Liver (tissue), 9 donors: ENCODE data around the gene CDHR2. TPM values are rescaled to one million over a fixed set of nuclear protein-coding genes. Genes with fewer than 3 reads are reported as not detected.

Experiments
- DNase-seq: peaks from one replicate; pipeline ENCODE4 v3.0.0-alpha.2; 2017; ENCODE audit warnings: low spot score
- H3K27ac ChIP-seq, 2 donors: one replicate each; pipeline ENCODE4 v1.7.0; 2013; ENCODE audit warnings: inconsistent platforms in 2 of 2, low read length in 2 of 2, control low read depth in 1 of 2, low read depth in 1 of 2, mild to moderate bottlenecking in 1 of 2
- H3K27me3 ChIP-seq, 4 donors: one replicate each; pipeline versions ENCODE4 v1.6.1 to v1.7.0; 2013; ENCODE audit warnings: low read length in 3 of 4, inconsistent platforms in 1 of 4, mild to moderate bottlenecking in 1 of 4, moderate library complexity in 1 of 4; ENCODE audit not compliant: control insufficient read depth in 4 of 4, insufficient read depth in 4 of 4
- H3K36me3 ChIP-seq, 4 donors: one replicate each; pipeline versions ENCODE4 v1.6.1 to v1.7.0; 2013; ENCODE audit warnings: low read length in 3 of 4, mild to moderate bottlenecking in 3 of 4, low read depth in 1 of 4, moderate library complexity in 1 of 4; ENCODE audit not compliant: control insufficient read depth in 4 of 4, insufficient read depth in 3 of 4
- H3K4me1 ChIP-seq, 4 donors: one replicate each; pipeline versions ENCODE4 v1.6.1 to v1.7.0; 2013; ENCODE audit warnings: low read length in 3 of 4, mild to moderate bottlenecking in 3 of 4, moderate library complexity in 1 of 4; ENCODE audit not compliant: control insufficient read depth in 4 of 4, insufficient read depth in 4 of 4
- H3K4me3 ChIP-seq, 3 donors: one replicate each; pipeline versions ENCODE4 v1.6.1 to v1.7.0; 2013; ENCODE audit warnings: low read length in 3 of 3, control low read depth in 1 of 3, low read depth in 1 of 3, mild to moderate bottlenecking in 1 of 3
- H3K9ac ChIP-seq, 2 donors: one replicate each; pipeline ENCODE4 v1.7.0; 2013; ENCODE audit warnings: low read length in 2 of 2, mild to moderate bottlenecking in 2 of 2, moderate library complexity in 2 of 2, control low read depth in 1 of 2, low read depth in 1 of 2
- H3K9me3 ChIP-seq, 4 donors: one replicate each; pipeline versions ENCODE4 v1.6.1 to v1.7.0; 2013; ENCODE audit warnings: low read length in 3 of 4; ENCODE audit not compliant: control insufficient read depth in 4 of 4
- EGR1 ChIP-seq, 2 donors: IDR thresholded peaks; 2 replicates each; pipeline ENCODE4 v1.6.1; 2016 to 2018; ENCODE audit warnings: antibody characterized with exemption in 2 of 2, low read depth in 2 of 2
- FOXA1 ChIP-seq: IDR thresholded peaks from 2 replicates; pipeline ENCODE4 v1.6.1; 2016; ENCODE audit warnings: antibody characterized with exemption
- FOXA2 ChIP-seq: IDR thresholded peaks from 2 replicates; pipeline ENCODE4 v1.6.1; 2016; ENCODE audit warnings: antibody characterized with exemption
- GABPA ChIP-seq, 2 donors: IDR thresholded peaks in 1 of 2; conservative IDR thresholded peaks in 1 of 2; 2 replicates each; pipeline ENCODE4 v1.6.1; 2016; ENCODE audit warnings: antibody characterized with exemption in 2 of 2, mild to moderate bottlenecking in 1 of 2, moderate library complexity in 1 of 2
- HNF4A ChIP-seq, 2 donors: conservative IDR thresholded peaks; 2 replicates each; pipeline ENCODE4 v1.6.1; 2016; ENCODE audit warnings: antibody characterized with exemption in 2 of 2, mild to moderate bottlenecking in 2 of 2
- HNF4G ChIP-seq: IDR thresholded peaks from 2 replicates; pipeline ENCODE4 v1.6.1; 2016; ENCODE audit warnings: antibody characterized with exemption
- JUND ChIP-seq, 2 donors: IDR thresholded peaks; 2 replicates each; pipeline ENCODE4 v1.6.1; 2016; ENCODE audit warnings: antibody characterized with exemption in 2 of 2
- RAD21 ChIP-seq, 2 donors: IDR thresholded peaks; 2 replicates each; pipeline ENCODE4 v1.6.1; 2016; ENCODE audit warnings: antibody characterized with exemption in 2 of 2, mild to moderate bottlenecking in 2 of 2
- RXRA ChIP-seq, 2 donors: IDR thresholded peaks; 2 replicates each; pipeline ENCODE4 v1.6.1; 2017 to 2018; ENCODE audit warnings: antibody characterized with exemption in 2 of 2, mild to moderate bottlenecking in 1 of 2
- SP1 ChIP-seq: IDR thresholded peaks from 2 replicates; pipeline ENCODE4 v1.6.1; 2018; ENCODE audit warnings: antibody characterized with exemption, mild to moderate bottlenecking
- YY1 ChIP-seq: IDR thresholded peaks from 2 replicates; pipeline ENCODE4 v1.6.1; 2016; ENCODE audit warnings: antibody characterized with exemption, mild to moderate bottlenecking
- WGBS: extraction: QIAGEN DNeasy Blood & Tissue Kit; methylation state at CpG from one replicate; pipeline ENCODE4 v1.1.7; 2013; 5-methylcytosine and 5-hydroxymethylcytosine counted together
- polyA plus RNA-seq, 2 donors: library from polyadenylated mRNA; stranded (reverse) in 1 of 2; unstranded in 1 of 2; fragments of 200-250 nt in 1 of 2; fragments of >200 nt in 1 of 2; fragmentation: Nextera tagmentation in 1 of 2; extraction: Ambion mirVana in 1 of 2; gene quantifications; one replicate each; pipeline versions ENCODE4 v1.2.1 to v1.2.3, GENCODE V29; 2013 to 2015
- total RNA-seq, 2 donors: library from RNA; depleted of rRNA; stranded (reverse); fragments of >200 nt; gene quantifications; one replicate each; pipeline ENCODE4 v1.2.3, GENCODE V29; 2014
- TF ChIP-seq, protein P1 (sequence below): IDR thresholded peaks from 2 replicates; pipeline ENCODE4 v1.6.1; 2016; ENCODE audit warnings: antibody characterized with exemption
- TF ChIP-seq, protein P2 (sequence below): IDR thresholded peaks from 2 replicates; pipeline ENCODE4 v1.6.1; 2016; ENCODE audit warnings: antibody characterized with exemption
- TF ChIP-seq, protein P3 (sequence below): IDR thresholded peaks from 2 replicates; pipeline ENCODE4 v1.6.1; 2016; ENCODE audit warnings: antibody characterized with exemption, mild to moderate bottlenecking
- TF ChIP-seq, protein P4 (sequence below): IDR thresholded peaks from 2 replicates; pipeline ENCODE4 v1.6.1; 2016; ENCODE audit warnings: antibody characterized with exemption
- TF ChIP-seq, protein P5 (sequence below): fragments of 150-350 bp; IDR thresholded peaks from 2 replicates; pipeline ENCODE4 v1.5.1; 2017; ENCODE audit warnings: improper control_type of control experiment, low read depth, low read length; ENCODE audit not compliant: missing input control
- donor health status: healthy.
- donor health status: healthy.
- donor health status: healthy.
- donor health status: healthy.
- donor health status: healthy.

Gene CDHR2
- total and polyA plus RNA-seq, 4 donors = 8.8 to 23.8 (median 16.6) TPM

DNA sequence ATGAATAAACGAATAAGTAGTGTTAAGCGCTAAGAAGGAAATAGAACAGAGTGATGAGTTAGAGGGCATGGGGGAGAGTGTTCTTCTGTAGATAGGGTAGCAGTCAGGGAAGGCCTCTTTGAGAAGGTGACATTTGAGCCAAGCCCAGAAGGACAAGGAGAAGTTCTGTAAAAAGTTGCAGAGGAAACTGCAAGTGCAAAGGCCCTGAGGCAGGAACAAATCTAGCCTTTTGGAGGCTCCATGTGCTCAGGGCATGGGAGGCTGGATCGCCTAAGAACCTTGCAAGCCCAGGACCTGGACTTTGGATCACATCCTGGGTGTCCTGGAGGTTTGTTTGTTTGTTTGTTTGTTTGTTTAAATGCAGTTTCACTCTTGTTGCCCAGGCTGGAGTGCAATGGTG lies 89.3 kb downstream of the CDHR2 start (continued):
- TF ChIP-seq RXRA (IDR thresholded peaks at IDR 0.05) (no peak), GABPA (IDR thresholded peaks at IDR 0.05 in 1 of 2, conservative IDR thresholded peaks at IDR 0.05 in 1 of 2) (no peak)
- TF ChIP-seq, protein P1, sequence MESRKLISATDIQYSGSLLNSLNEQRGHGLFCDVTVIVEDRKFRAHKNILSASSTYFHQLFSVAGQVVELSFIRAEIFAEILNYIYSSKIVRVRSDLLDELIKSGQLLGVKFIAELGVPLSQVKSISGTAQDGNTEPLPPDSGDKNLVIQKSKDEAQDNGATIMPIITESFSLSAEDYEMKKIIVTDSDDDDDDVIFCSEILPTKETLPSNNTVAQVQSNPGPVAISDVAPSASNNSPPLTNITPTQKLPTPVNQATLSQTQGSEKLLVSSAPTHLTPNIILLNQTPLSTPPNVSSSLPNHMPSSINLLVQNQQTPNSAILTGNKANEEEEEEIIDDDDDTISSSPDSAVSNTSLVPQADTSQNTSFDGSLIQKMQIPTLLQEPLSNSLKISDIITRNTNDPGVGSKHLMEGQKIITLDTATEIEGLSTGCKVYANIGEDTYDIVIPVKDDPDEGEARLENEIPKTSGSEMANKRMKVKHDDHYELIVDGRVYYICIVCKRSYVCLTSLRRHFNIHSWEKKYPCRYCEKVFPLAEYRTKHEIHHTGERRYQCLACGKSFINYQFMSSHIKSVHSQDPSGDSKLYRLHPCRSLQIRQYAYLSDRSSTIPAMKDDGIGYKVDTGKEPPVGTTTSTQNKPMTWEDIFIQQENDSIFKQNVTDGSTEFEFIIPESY = no peak
- TF ChIP-seq, protein P2, sequence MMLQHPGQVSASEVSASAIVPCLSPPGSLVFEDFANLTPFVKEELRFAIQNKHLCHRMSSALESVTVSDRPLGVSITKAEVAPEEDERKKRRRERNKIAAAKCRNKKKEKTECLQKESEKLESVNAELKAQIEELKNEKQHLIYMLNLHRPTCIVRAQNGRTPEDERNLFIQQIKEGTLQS = no peak

DNA sequence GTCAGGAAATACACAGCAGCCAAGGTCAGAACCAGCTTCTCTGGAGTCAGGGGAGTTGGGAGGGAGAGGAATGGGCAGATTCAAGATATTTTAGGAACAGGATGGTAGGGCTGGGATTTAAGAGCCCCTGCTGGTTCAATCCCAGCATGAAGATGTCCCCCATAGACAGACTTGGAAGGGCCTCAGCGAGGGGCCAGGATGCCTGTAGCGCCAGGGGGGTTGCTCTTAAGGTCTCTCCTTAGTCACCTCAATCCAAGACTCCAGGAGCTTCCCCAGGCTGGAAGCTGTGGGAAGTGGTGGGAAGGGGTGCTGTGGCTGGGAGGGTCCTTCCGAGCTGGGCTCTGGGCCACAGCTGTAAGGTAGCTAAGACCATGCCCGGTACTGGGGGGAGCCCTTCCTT lies 90.1 kb downstream of the CDHR2 start:
- 55% methylated on average over 4 of the region's 4 CpGs for WGBS
- Histone ChIP-seq H3K27ac (no peak overlapping the region), H3K4me1 (no peaks in the 10 kb centered on the region), H3K9ac (no peak overlapping the region), H3K27me3 (peaks cover 0 to 3% (median 1%) of the 10 kb centered on the region in 4 donors), H3K4me3 (no peak overlapping the region), H3K9me3 (no peaks in the 10 kb centered on the region), H3K36me3 (no peaks in the 10 kb centered on the region)
- TF ChIP-seq RXRA (IDR thresholded peaks at IDR 0.05) (no peak), HNF4A (conservative IDR thresholded peaks at IDR 0.05) (no peak), SP1 (no peak), JUND (IDR thresholded peaks at IDR 0.05) (no peak), EGR1 (IDR thresholded peaks at IDR 0.05; ENCODE audit: low read depth in 2 of 2) (no peak), YY1 (no peak), FOXA2 (no peak), RAD21 (IDR thresholded peaks at IDR 0.05) (no peak), GABPA (IDR thresholded peaks at IDR 0.05 in 1 of 2, conservative IDR thresholded peaks at IDR 0.05 in 1 of 2) (no peak), FOXA1 (no peak), HNF4G (no peak)
- TF ChIP-seq, protein P3, sequence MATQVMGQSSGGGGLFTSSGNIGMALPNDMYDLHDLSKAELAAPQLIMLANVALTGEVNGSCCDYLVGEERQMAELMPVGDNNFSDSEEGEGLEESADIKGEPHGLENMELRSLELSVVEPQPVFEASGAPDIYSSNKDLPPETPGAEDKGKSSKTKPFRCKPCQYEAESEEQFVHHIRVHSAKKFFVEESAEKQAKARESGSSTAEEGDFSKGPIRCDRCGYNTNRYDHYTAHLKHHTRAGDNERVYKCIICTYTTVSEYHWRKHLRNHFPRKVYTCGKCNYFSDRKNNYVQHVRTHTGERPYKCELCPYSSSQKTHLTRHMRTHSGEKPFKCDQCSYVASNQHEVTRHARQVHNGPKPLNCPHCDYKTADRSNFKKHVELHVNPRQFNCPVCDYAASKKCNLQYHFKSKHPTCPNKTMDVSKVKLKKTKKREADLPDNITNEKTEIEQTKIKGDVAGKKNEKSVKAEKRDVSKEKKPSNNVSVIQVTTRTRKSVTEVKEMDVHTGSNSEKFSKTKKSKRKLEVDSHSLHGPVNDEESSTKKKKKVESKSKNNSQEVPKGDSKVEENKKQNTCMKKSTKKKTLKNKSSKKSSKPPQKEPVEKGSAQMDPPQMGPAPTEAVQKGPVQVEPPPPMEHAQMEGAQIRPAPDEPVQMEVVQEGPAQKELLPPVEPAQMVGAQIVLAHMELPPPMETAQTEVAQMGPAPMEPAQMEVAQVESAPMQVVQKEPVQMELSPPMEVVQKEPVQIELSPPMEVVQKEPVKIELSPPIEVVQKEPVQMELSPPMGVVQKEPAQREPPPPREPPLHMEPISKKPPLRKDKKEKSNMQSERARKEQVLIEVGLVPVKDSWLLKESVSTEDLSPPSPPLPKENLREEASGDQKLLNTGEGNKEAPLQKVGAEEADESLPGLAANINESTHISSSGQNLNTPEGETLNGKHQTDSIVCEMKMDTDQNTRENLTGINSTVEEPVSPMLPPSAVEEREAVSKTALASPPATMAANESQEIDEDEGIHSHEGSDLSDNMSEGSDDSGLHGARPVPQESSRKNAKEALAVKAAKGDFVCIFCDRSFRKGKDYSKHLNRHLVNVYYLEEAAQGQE = no peak
- TF ChIP-seq, protein P4, sequence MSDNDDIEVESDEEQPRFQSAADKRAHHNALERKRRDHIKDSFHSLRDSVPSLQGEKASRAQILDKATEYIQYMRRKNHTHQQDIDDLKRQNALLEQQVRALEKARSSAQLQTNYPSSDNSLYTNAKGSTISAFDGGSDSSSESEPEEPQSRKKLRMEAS = no peak
- TF ChIP-seq, protein P5, sequence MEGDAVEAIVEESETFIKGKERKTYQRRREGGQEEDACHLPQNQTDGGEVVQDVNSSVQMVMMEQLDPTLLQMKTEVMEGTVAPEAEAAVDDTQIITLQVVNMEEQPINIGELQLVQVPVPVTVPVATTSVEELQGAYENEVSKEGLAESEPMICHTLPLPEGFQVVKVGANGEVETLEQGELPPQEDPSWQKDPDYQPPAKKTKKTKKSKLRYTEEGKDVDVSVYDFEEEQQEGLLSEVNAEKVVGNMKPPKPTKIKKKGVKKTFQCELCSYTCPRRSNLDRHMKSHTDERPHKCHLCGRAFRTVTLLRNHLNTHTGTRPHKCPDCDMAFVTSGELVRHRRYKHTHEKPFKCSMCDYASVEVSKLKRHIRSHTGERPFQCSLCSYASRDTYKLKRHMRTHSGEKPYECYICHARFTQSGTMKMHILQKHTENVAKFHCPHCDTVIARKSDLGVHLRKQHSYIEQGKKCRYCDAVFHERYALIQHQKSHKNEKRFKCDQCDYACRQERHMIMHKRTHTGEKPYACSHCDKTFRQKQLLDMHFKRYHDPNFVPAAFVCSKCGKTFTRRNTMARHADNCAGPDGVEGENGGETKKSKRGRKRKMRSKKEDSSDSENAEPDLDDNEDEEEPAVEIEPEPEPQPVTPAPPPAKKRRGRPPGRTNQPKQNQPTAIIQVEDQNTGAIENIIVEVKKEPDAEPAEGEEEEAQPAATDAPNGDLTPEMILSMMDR = no peak
- TF ChIP-seq, protein P1 = no peak
- no peak for DNase-seq
